HepG2 (cell line): Measurements from ENCODE around the gene TIAM1. TPM values are rescaled to one million over a fixed set of nuclear protein-coding genes. Genes with fewer than 3 reads are reported as not detected.

ENCODE experiments used
- ATAC-seq: fragments of 200-7000 bp; cut with Tn5 transposase; 3 replicates; pipeline ENCODE4 v1.9.1; 2020; ENCODE audit warnings: mild to moderate bottlenecking, moderate library complexity
- BruUV-seq: library from RNA; stranded (reverse); fragments of 400-500 nt; replicated peaks from 2 replicates; lab custom pipeline; 2021; lab: Mats Ljungman, UMichigan
- CTCF ChIA-PET: fragments of 300-600 bp; formaldehyde crosslinking; extraction: SDS; loops from one replicate; lab custom pipeline; 2021; ENCODE audit warnings: low total read pairs, inconsistent platforms, low intra/inter-chr PET ratio; lab: Yijun Ruan, JAX
- POLR2A ChIA-PET: fragments of 350-600 bp; sonication (Branson Sonifier 250); formaldehyde crosslinking; loops from one replicate; lab custom pipeline; 2020; ENCODE audit warnings: antibody characterized with exemption, inconsistent platforms; lab: Yijun Ruan, JAX
- DNase-seq: peaks from one replicate; pipeline ENCODE4 v3.0.0-alpha.2; 2015; ENCODE audit warnings: low spot score
- FAIRE-seq: peaks from 3 replicates; lab custom pipeline; 2011; peaks lifted over from hg19 to GRCh38; lab: Jason Lieb, UNC
- H2AFZ ChIP-seq: one replicate; pipeline ENCODE4 v1.6.1; 2011; ENCODE audit warnings: low read length, inconsistent platforms
- H3K27ac ChIP-seq: fragments of 300-600 bp; 3 replicates; pipeline ENCODE4 v1.8.0; 2011; ENCODE audit warnings: mixed run types, mild to moderate bottlenecking, mixed read lengths, low read length, inconsistent platforms; ENCODE audit not compliant: insufficient read depth; ENCODE audit errors: extremely low read length
- H3K27me3 ChIP-seq, 2 experiments: fragments of 200-600 bp in 1 of 2; 2 replicates in 1 of 2; 3 replicates in 1 of 2; pipeline versions ENCODE4 v1.6.0 to v1.8.0; 2011; ENCODE audit warnings: low read length in 2 of 2, mild to moderate bottlenecking in 2 of 2, moderate library complexity in 2 of 2, inconsistent platforms in 1 of 2; ENCODE audit not compliant: insufficient read depth in 2 of 2, control insufficient read depth in 1 of 2
- H3K36me3 ChIP-seq, 2 experiments: fragments of 200-600 bp in 1 of 2; replicated peaks in 1 of 2; 2 replicates in 1 of 2; 3 replicates in 1 of 2; pipeline versions ENCODE4 v1.5.1 to v1.8.0; 2011; ENCODE audit warnings: low read length in 2 of 2, inconsistent platforms in 1 of 2; ENCODE audit not compliant: insufficient read depth in 2 of 2, control insufficient read depth in 1 of 2
- H3K4me1 ChIP-seq: 2 replicates; pipeline ENCODE4 v1.5.1; 2012; ENCODE audit warnings: low read length, inconsistent platforms; ENCODE audit not compliant: insufficient read depth
- H3K4me2 ChIP-seq: 2 replicates; pipeline ENCODE4 v1.6.0; 2011; ENCODE audit warnings: low read depth, low read length, inconsistent platforms
- H3K4me3 ChIP-seq, 3 experiments: fragments of 200-600 bp in 1 of 3; sonication (generic), shearing (Covaris generic) in 1 of 3; replicated peaks in 1 of 3; 2 replicates each; pipeline ENCODE4 v1.5.1; 2011 to 2016; ENCODE audit warnings: low read length in 3 of 3, inconsistent platforms in 2 of 3, low read depth in 2 of 3, mild to moderate bottlenecking in 2 of 3, control low read depth in 1 of 3, mixed read lengths in 1 of 3; ENCODE audit not compliant: insufficient read depth in 1 of 3
- H3K79me2 ChIP-seq: one replicate; pipeline ENCODE4 v1.6.1; 2011; ENCODE audit warnings: low read length, inconsistent platforms; ENCODE audit not compliant: insufficient read depth
- H3K9ac ChIP-seq: 2 replicates; pipeline ENCODE4 v1.6.0; 2011; ENCODE audit warnings: mild to moderate bottlenecking, low read depth, low read length, inconsistent platforms; ENCODE audit not compliant: insufficient read depth
- H3K9me3 ChIP-seq: 2 replicates; pipeline ENCODE4 v1.5.1; 2012; ENCODE audit warnings: mild to moderate bottlenecking, low read length
- H4K20me1 ChIP-seq: 2 replicates; pipeline ENCODE4 v1.6.0; 2011; ENCODE audit warnings: inconsistent platforms, mild to moderate bottlenecking, low read length, moderate library complexity; ENCODE audit not compliant: insufficient read depth
- AKNA ChIP-seq: sonication (generic); formaldehyde crosslinking; IDR thresholded peaks from 2 replicates; pipeline ENCODE4 v1.4.0; 2020; ENCODE audit warnings: missing genetic modification reagents, borderline replicate concordance
- CSRNP1 ChIP-seq: sonication (generic); formaldehyde crosslinking; IDR thresholded peaks from 2 replicates; pipeline ENCODE4 v1.8.1; 2023; ENCODE audit warnings: mild to moderate bottlenecking, missing genetic modification reagents
- EED ChIP-seq: sonication (generic); formaldehyde crosslinking; IDR thresholded peaks from 2 replicates; pipeline ENCODE4 v1.5.0; 2020; ENCODE audit warnings: mild to moderate bottlenecking, missing genetic modification reagents
- MAFF ChIP-seq: IDR thresholded peaks from 2 replicates; pipeline ENCODE4 v1.6.1; 2011; ENCODE audit warnings: low read depth, low read length, improper control_type of control experiment
- MTA3 ChIP-seq: sonication (generic); formaldehyde crosslinking; IDR thresholded peaks from 2 replicates; pipeline ENCODE4 v1.4.0; 2020; ENCODE audit warnings: missing genetic modification reagents
- REPIN1 ChIP-seq: sonication (generic); formaldehyde crosslinking; IDR thresholded peaks from 2 replicates; pipeline ENCODE4 v1.8.0; 2022; ENCODE audit warnings: missing genetic modification reagents, low read depth, mild to moderate bottlenecking, borderline replicate concordance
- SOX6 ChIP-seq, 2 experiments: fragments of 450-650 bp in 1 of 2; sonication (generic) in 1 of 2; formaldehyde crosslinking in 1 of 2; IDR thresholded peaks; 2 replicates each; pipeline versions ENCODE4 v1.4.0 to v1.6.1; 2017 to 2020; ENCODE audit warnings: antibody characterized with exemption in 1 of 2, mild to moderate bottlenecking in 1 of 2, missing genetic modification reagents in 1 of 2
- TOPORS ChIP-seq: sonication (generic); formaldehyde crosslinking; IDR thresholded peaks from 2 replicates; pipeline ENCODE4 v1.8.0; 2023; ENCODE audit warnings: mild to moderate bottlenecking, missing genetic modification reagents
- XBP1 ChIP-seq: sonication (generic); formaldehyde crosslinking; IDR thresholded peaks from 2 replicates; pipeline ENCODE4 v1.5.0; 2020; ENCODE audit warnings: missing genetic modification reagents
- ZNF138 ChIP-seq: sonication (generic); formaldehyde crosslinking; IDR thresholded peaks from 2 replicates; pipeline ENCODE4 v1.5.0; 2020; ENCODE audit warnings: mild to moderate bottlenecking, low read depth, missing genetic modification reagents
- ZNF430 ChIP-seq: sonication (generic); formaldehyde crosslinking; IDR thresholded peaks from 2 replicates; pipeline ENCODE4 v1.9.0; 2021; ENCODE audit warnings: mild to moderate bottlenecking, missing genetic modification reagents
- ZNF562 ChIP-seq: sonication (generic); formaldehyde crosslinking; IDR thresholded peaks from 2 replicates; pipeline ENCODE4 v1.8.0; 2022; ENCODE audit warnings: missing genetic modification reagents, borderline replicate concordance
- WGBS: methylation state at CpG from one replicate; pipeline ENCODE4 v1.1.6; 2017; ENCODE audit warnings: low lambda C conversion rate; 5-methylcytosine and 5-hydroxymethylcytosine counted together
- in situ Hi-C: cut with HindIII; loops from 2 replicates; pipeline ENCODE4 v1.10.0; 2017; ENCODE audit warnings: low pct_unique_long_range_greater_than_20kb; ENCODE audit not compliant: extremely low pct_ligation_motif_present
- intact Hi-C: fragments of 100-400 bp; cut with micrococcal nuclease; formaldehyde crosslinking; loops from one replicate; pipeline ENCODE4 v1.10.0; 2022; ENCODE audit not compliant: unreplicated experiment
- polyA plus RNA-seq, 8 experiments: library from polyadenylated mRNA; depleted of rRNA in 3 of 8; stranded (reverse) in 7 of 8; unstranded in 1 of 8; fragments of >200 nt; fragmentation: Illumina TruSeq in 4 of 8; extraction: Trizol in 4 of 8; gene quantifications; 2 replicates each; pipeline versions ENCODE4 v1.2.1 to v1.2.3, GENCODE V29; 2011 to 2016; ENCODE audit warnings: low read depth in 4 of 8, missing spikeins in 1 of 8, mixed read lengths in 1 of 8; ENCODE audit not compliant: insufficient read depth in 1 of 8
- total RNA-seq, 5 experiments: library from RNA; depleted of rRNA; stranded (reverse); fragments of >200 nt; fragmentation: Illumina TruSeq; extraction: Trizol; gene quantifications; 2 replicates each; pipeline ENCODE4 v1.2.3, GENCODE V29; 2016; ENCODE audit warnings: low read depth in 1 of 5
- TF ChIP-seq, protein P1 (sequence below): IDR thresholded peaks from 2 replicates; pipeline ENCODE4 v1.6.1; 2018; ENCODE audit warnings: missing genetic modification reagents, mild to moderate bottlenecking, missing compliant biosample characterization
- TF ChIP-seq, protein P2 (sequence below): sonication (generic); formaldehyde crosslinking; IDR thresholded peaks from 2 replicates; pipeline ENCODE4 v1.4.0; 2020; ENCODE audit warnings: mild to moderate bottlenecking, missing genetic modification reagents

The TIAM1 gene
- total and polyA plus RNA-seq, 2 of the 13 experiments (the other 11 are each of a cell fraction or from before 2014, with no cell fraction given) = 0.13 to 0.24 TPM

- ChIA-PET POLR2A (no interaction called here), CTCF (no interaction called here)
- Histone ChIP-seq H3K4me1 (no peaks in the 10 kb centered on the region), H3K4me2 (no peak overlapping the region), H2AFZ (no peak overlapping the region), H3K9ac (no peak overlapping the region), H3K27ac (no peak overlapping the region), H3K27me3 (no peaks in the 10 kb centered on the region), H3K9me3 (no peaks in the 10 kb centered on the region), H3K36me3 (no peaks in the 10 kb centered on the region), H3K79me2 (no peaks in the 10 kb centered on the region), H4K20me1 (no peaks in the 10 kb centered on the region), H3K4me3 (no peak overlapping the region)
- WGBS = 46% methylated on average over 7 of the region's 7 CpGs
- FAIRE-seq (no peak), DNase-seq (no peak), ATAC-seq (no peak)
- intact Hi-C loops = no loop called here
- in situ Hi-C loops = no loop called here
- no TSS peak for BruUV-seq
- TF ChIP-seq ZNF562 (no peak), MTA3 (CRISPR knock-in tag) (no peak), TOPORS (no peak), ZNF430 (CRISPR knock-in tag) (no peak), SOX6 (IDR thresholded peaks at IDR 0.05) (no peak), SOX6 (CRISPR knock-in tag; IDR thresholded peaks at IDR 0.05) (no peak), MAFF (no peak), AKNA (no peak), REPIN1 (CRISPR knock-in tag) (no peak), ZNF138 (CRISPR knock-in tag) (no peak), CSRNP1 (no peak), EED (no peak), XBP1 (CRISPR knock-in tag) (no peak)
- TF ChIP-seq, protein P1, sequence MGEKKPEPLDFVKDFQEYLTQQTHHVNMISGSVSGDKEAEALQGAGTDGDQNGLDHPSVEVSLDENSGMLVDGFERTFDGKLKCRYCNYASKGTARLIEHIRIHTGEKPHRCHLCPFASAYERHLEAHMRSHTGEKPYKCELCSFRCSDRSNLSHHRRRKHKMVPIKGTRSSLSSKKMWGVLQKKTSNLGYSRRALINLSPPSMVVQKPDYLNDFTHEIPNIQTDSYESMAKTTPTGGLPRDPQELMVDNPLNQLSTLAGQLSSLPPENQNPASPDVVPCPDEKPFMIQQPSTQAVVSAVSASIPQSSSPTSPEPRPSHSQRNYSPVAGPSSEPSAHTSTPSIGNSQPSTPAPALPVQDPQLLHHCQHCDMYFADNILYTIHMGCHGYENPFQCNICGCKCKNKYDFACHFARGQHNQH (CRISPR knock-in tag) = no peak
- TF ChIP-seq, protein P2, sequence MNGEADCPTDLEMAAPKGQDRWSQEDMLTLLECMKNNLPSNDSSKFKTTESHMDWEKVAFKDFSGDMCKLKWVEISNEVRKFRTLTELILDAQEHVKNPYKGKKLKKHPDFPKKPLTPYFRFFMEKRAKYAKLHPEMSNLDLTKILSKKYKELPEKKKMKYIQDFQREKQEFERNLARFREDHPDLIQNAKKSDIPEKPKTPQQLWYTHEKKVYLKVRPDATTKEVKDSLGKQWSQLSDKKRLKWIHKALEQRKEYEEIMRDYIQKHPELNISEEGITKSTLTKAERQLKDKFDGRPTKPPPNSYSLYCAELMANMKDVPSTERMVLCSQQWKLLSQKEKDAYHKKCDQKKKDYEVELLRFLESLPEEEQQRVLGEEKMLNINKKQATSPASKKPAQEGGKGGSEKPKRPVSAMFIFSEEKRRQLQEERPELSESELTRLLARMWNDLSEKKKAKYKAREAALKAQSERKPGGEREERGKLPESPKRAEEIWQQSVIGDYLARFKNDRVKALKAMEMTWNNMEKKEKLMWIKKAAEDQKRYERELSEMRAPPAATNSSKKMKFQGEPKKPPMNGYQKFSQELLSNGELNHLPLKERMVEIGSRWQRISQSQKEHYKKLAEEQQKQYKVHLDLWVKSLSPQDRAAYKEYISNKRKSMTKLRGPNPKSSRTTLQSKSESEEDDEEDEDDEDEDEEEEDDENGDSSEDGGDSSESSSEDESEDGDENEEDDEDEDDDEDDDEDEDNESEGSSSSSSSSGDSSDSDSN = no peak
Measured at GRCh38 chr21:31308584-31308983, 35.5 kb downstream of the TIAM1 start.
